SU-DHL-6 (cell line): ENCODE data around the gene NUMB.

Experiments used
- EZH2phosphoT487 ChIP-seq: fragments of 200-600 bp; sonication (generic), shearing (Covaris generic); conservative IDR thresholded peaks from 2 replicates; pipeline ENCODE4 v1.6.1; 2018; ENCODE audit warnings: mild to moderate bottlenecking, antibody characterized with exemption, low read length, moderate library complexity, mixed read lengths
- TF ChIP-seq, protein P1 (sequence below): fragments of 200-600 bp; sonication (generic); IDR thresholded peaks from one replicate; pipeline ENCODE4 v1.5.1; 2017; ENCODE audit warnings: antibody characterized with exemption, mild to moderate bottlenecking, low read length, moderate library complexity; ENCODE audit not compliant: insufficient read depth, poor library complexity, severe bottlenecking

DNA sequence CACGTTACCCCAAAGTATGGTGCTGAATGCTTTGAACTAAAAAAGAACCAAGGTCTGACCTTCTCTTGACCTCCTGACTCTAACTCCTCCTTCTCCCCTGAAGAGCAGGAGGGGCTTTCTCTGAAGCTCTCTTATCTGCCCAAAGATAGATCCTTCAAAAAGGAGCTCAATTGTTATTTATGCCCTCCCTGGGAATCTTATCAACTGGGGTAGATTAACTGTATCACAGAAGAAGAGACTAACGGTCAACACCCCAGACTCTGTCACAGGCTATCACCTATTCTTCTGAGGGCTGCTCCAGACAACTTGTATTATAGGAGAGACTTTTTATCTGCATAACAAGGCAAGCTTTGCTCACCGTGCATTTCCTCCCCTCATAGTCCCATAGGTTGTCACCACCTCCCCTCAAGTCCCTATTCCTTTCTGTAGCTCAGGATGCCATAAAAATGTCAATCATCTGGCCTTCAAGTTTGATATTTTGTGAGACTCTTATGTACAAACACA lies 134.4 kb downstream of the NUMB start:
- TF ChIP-seq, protein P1, sequence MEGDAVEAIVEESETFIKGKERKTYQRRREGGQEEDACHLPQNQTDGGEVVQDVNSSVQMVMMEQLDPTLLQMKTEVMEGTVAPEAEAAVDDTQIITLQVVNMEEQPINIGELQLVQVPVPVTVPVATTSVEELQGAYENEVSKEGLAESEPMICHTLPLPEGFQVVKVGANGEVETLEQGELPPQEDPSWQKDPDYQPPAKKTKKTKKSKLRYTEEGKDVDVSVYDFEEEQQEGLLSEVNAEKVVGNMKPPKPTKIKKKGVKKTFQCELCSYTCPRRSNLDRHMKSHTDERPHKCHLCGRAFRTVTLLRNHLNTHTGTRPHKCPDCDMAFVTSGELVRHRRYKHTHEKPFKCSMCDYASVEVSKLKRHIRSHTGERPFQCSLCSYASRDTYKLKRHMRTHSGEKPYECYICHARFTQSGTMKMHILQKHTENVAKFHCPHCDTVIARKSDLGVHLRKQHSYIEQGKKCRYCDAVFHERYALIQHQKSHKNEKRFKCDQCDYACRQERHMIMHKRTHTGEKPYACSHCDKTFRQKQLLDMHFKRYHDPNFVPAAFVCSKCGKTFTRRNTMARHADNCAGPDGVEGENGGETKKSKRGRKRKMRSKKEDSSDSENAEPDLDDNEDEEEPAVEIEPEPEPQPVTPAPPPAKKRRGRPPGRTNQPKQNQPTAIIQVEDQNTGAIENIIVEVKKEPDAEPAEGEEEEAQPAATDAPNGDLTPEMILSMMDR, result no peak
- TF ChIP-seq EZH2phosphoT487, result no peak
